Measurements from ENCODE around the gene PTPN13.

PTPN13 gene

GRCh38 chr4:86619656-86620055 lies 25.5 kb downstream of the PTPN13 start:
- TF ChIP-seq CTCF (IDR thresholded peaks at IDR 0.05; ENCODE audit: low read depth, low read length): no peak
- no peak for DNase-seq (ENCODE audit: extremely low read depth, low read depth)

- TF ChIP-seq CTCF (IDR thresholded peaks at IDR 0.05; ENCODE audit: low read depth, low read length): no peak
- no peak for DNase-seq (ENCODE audit: extremely low read depth, low read depth)
Observed at GRCh38 chr4:86621435-86621834, 27.3 kb downstream of the PTPN13 start.

DNA sequence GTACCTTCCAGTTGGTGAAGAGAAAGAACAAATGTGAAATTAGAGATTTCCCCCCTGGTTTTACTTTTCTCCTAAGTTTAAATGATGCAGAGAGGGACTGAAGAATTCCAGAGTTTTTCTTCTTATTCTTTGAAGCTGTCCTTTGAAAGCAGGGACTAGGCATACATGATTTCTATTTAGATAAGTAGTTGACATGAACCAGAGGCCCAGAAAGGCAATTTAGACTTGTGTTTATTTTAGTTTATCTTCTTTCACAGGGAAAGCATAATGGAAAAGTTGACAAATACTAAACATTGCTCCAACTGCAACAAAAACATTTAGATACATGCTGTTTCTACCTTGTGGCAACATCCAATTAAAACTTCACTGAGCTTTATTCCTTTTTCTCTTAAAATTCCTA lies 32.0 kb downstream of the PTPN13 start:
- no peak for TF ChIP-seq CTCF (IDR thresholded peaks at IDR 0.05; ENCODE audit: low read depth, low read length)
- DNase-seq (ENCODE audit: extremely low read depth, low read depth): no peak

- no peak for DNase-seq (ENCODE audit: extremely low read depth, low read depth)
- no peak for TF ChIP-seq CTCF (IDR thresholded peaks at IDR 0.05; ENCODE audit: low read depth, low read length)
Observed at GRCh38 chr4:86627462-86628135, 33.5 kb downstream of the PTPN13 start.

DNA sequence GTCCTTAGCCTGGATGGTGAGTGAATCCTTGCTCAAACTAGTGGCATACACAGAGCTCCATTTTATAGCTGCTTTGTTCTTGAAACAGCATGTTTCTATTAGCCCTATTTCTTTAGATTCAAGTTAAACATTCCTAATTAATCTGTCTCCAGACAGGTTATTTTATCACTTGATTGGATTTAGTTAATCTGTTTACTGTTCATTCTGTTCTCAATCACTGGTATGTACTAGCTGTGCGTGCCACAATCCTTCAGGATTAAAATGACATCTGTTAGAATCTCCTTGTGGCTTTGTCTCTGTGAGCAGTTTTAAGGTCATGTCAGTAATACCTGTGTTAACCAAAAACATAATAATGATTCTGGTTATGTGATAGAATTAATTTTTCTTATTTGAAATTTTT lies 36.5 kb downstream of the PTPN13 start:
- DNase-seq (ENCODE audit: extremely low read depth, low read depth): no peak
- no peak for TF ChIP-seq CTCF (IDR thresholded peaks at IDR 0.05; ENCODE audit: low read depth, low read length)

- DNase-seq (ENCODE audit: extremely low read depth, low read depth): no peak
- TF ChIP-seq CTCF (IDR thresholded peaks at IDR 0.05; ENCODE audit: low read depth, low read length): no peak
Observed at GRCh38 chr4:86631166-86631565, 37.1 kb downstream of the PTPN13 start.

GRCh38 chr4:86633854-86634253 lies 39.7 kb downstream of the PTPN13 start:
- TF ChIP-seq CTCF (IDR thresholded peaks at IDR 0.05; ENCODE audit: low read depth, low read length): no peak
- DNase-seq (ENCODE audit: extremely low read depth, low read depth): no peak
